ENCODE measurements around the gene PTCD1. TPM values are rescaled to one million over a fixed set of nuclear protein-coding genes. Genes with fewer than 3 reads are reported as not detected.
A peak's percentile ranks its signal among the peaks of the same experiment; 100 is the strongest.

PTCD1 gene
- total RNA-seq, 4 donors from 2014 or later = 8.3 to 9.1 (median 8.6) TPM

GRCh38 chr7:99373091-99374066 is 65.2 kb downstream of the PTCD1 start:
- TF ChIP-seq CTCF (IDR thresholded peaks at IDR 0.05) = no peak
- TF ChIP-seq POLR2A (IDR thresholded peaks at IDR 0.05) = no peak
- no peaks in the 10 kb centered on the region for H3K27me3 ChIP-seq
- peak overlapping the region; percentile 92 to 99 (median 98) for H3K27ac ChIP-seq
- H3K4me3 ChIP-seq = peak overlapping the region; percentile 86 to 99 (median 90)
- no peaks in the 10 kb centered on the region for H3K9me3 ChIP-seq
- peaks cover 0 to 18% (median 4%) of the 10 kb centered on the region in 4 donors for H3K4me1 ChIP-seq
- no peak for DNase-seq
- H3K36me3 ChIP-seq = peaks cover 0 to 10% (median 0%) of the 10 kb centered on the region in 3 donors

- Histone ChIP-seq H3K4me3 (peak overlapping the region in 1 of 4 donors; percentile 31), H3K4me1 (peaks cover 0 to 18% (median 4%) of the 10 kb centered on the region in 4 donors), H3K27ac (peak overlapping the region in 3 of 4 donors; percentile 11 to 72 (median 69)), H3K36me3 (peaks cover 0 to 11% (median 0%) of the 10 kb centered on the region in 3 donors), H3K27me3 (no peaks in the 10 kb centered on the region), H3K9me3 (no peaks in the 10 kb centered on the region)
- TF ChIP-seq CTCF (IDR thresholded peaks at IDR 0.05) (no peak), POLR2A (IDR thresholded peaks at IDR 0.05) (no peak)
- DNase-seq = no peak
Measured at GRCh38 chr7:99372275-99373090, 66.1 kb downstream of the PTCD1 start.

GRCh38 chr7:99371376-99371920 is 67.2 kb downstream of the PTCD1 start:
- DNase-seq = no peak

GRCh38 chr7:99369767-99370391 is 68.7 kb downstream of the PTCD1 start:
- Histone ChIP-seq H3K36me3 (peaks cover 0 to 37% (median 0%) of the 10 kb centered on the region in 3 donors), H3K4me1 (peaks cover 0 to 7% (median 0%) of the 10 kb centered on the region in 4 donors), H3K27ac (no peak overlapping the region), H3K4me3 (no peak overlapping the region), H3K27me3 (no peaks in the 10 kb centered on the region), H3K9me3 (no peaks in the 10 kb centered on the region)
- DNase-seq = no peak
- TF ChIP-seq POLR2A (IDR thresholded peaks at IDR 0.05) (no peak), CTCF (IDR thresholded peaks at IDR 0.05) (no peak)

More at GRCh38 chr7:99371376-99371920, 67.2 kb downstream of the PTCD1 start:
- peaks cover 0 to 22% (median 0%) of the 10 kb centered on the region in 3 donors for H3K36me3 ChIP-seq
- H3K27ac ChIP-seq = no peak overlapping the region
- H3K4me3 ChIP-seq = no peak overlapping the region
- no peaks in the 10 kb centered on the region for H3K9me3 ChIP-seq
- no peak for TF ChIP-seq CTCF (IDR thresholded peaks at IDR 0.05)
- no peak for TF ChIP-seq POLR2A (IDR thresholded peaks at IDR 0.05)
- H3K27me3 ChIP-seq = no peaks in the 10 kb centered on the region
- peaks cover 0 to 10% (median 4%) of the 10 kb centered on the region in 4 donors for H3K4me1 ChIP-seq

Data from Peyer's patch (tissue), 4 donors.